ENCODE results near the gene ZNF684. TPM values are rescaled to one million over a fixed set of nuclear protein-coding genes. Genes with fewer than 3 reads are reported as not detected.

ZNF684 gene
- total and polyA plus RNA-seq, 9 donors: 3.3 to 6.0 (median 3.7) TPM

GRCh38 chr1:40595623-40596022, 64.2 kb downstream of the ZNF684 start:
- DNase-seq: no peak
- no peaks in the 10 kb centered on the region for H3K9me3 ChIP-seq (replicated peaks; ENCODE audit: control insufficient read depth, low read depth, low read length)
- H3K36me3 ChIP-seq (ENCODE audit: control insufficient read depth, insufficient read depth, low read length): no peaks in the 10 kb centered on the region
- no peak overlapping the region for H3K27ac ChIP-seq (ENCODE audit: low read length)
- H3K4me1 ChIP-seq (ENCODE audit: control insufficient read depth, insufficient read depth, low read length): peaks cover 10% of the 10 kb centered on the region
- H3K4me3 ChIP-seq (ENCODE audit: low read length): no peak overlapping the region
- no peaks in the 10 kb centered on the region for H3K27me3 ChIP-seq (ENCODE audit: control insufficient read depth, insufficient read depth, low read length)
- 95% methylated on average over 4 of the region's 7 CpGs for WGBS (ENCODE audit: insufficient coverage)

Other genes with a start within 250 kb of the ZNF684 start
- 2.6 TPM for gene COL9A2, start 214.4 kb upstream of the ZNF684 start, total RNA-seq
- 1 to 10 TPM; 1.0 to 4.8 (median 1.7) TPM for gene COL9A2, start 214.4 kb upstream of the ZNF684 start, polyA plus RNA-seq (ENCODE audit: insufficient read depth in 1 of 8, insufficient read length in 8 of 8, low replicate concordance in 1 of 8)
- 14.0 TPM for gene SMAP2, start 157.9 kb upstream of the ZNF684 start, total RNA-seq
- 10 to 100 TPM; 15.0 to 20.1 (median 17.3) TPM for gene SMAP2, start 157.9 kb upstream of the ZNF684 start, polyA plus RNA-seq (ENCODE audit: insufficient read depth in 1 of 8, insufficient read length in 8 of 8, low replicate concordance in 1 of 8)
- gene ZFP69B, start 81.2 kb upstream of the ZNF684 start, total RNA-seq: 3.5 TPM
- 1 to 10 TPM; 2.0 to 5.0 (median 3.2) TPM for gene ZFP69B, start 81.2 kb upstream of the ZNF684 start, polyA plus RNA-seq (ENCODE audit: insufficient read depth in 1 of 8, insufficient read length in 8 of 8, low replicate concordance in 1 of 8)
- 4.0 TPM for gene ZFP69, start 54.3 kb upstream of the ZNF684 start, total RNA-seq
- gene ZFP69, start 54.3 kb upstream of the ZNF684 start, polyA plus RNA-seq (ENCODE audit: insufficient read depth in 1 of 8, insufficient read length in 8 of 8, low replicate concordance in 1 of 8): 1 to 10 TPM; 4.2 to 5.6 (median 4.5) TPM
- gene EXO5, start 22.9 kb upstream of the ZNF684 start, total RNA-seq: 7.5 TPM
- 10 to 100 TPM in 2 of 8 donors, 1 to 10 TPM in 6; 7.3 to 10.4 (median 8.9) TPM for gene EXO5, start 22.9 kb upstream of the ZNF684 start, polyA plus RNA-seq (ENCODE audit: insufficient read depth in 1 of 8, insufficient read length in 8 of 8, low replicate concordance in 1 of 8)
- 0.49 TPM for gene RIMS3, start 134.0 kb downstream of the ZNF684 start, total RNA-seq
- under 1 TPM; 0.44 to 0.99 (median 0.62) TPM for gene RIMS3, start 134.0 kb downstream of the ZNF684 start, polyA plus RNA-seq (ENCODE audit: insufficient read depth in 1 of 8, insufficient read length in 8 of 8, low replicate concordance in 1 of 8)
- 35.7 TPM for gene NFYC, start 160.1 kb downstream of the ZNF684 start, total RNA-seq
- gene NFYC, start 160.1 kb downstream of the ZNF684 start, polyA plus RNA-seq (ENCODE audit: insufficient read depth in 1 of 8, insufficient read length in 8 of 8, low replicate concordance in 1 of 8): 10 to 100 TPM; 52.6 to 66.4 (median 60.4) TPM